Measurements from ENCODE around the gene CEP295NL.
"Not testable (repeated sequence)": the region's sequence is repeated elsewhere in the genome, so short reads cannot be mapped to it uniquely, and the experiment has no call there.

Gene CEP295NL

DNA sequence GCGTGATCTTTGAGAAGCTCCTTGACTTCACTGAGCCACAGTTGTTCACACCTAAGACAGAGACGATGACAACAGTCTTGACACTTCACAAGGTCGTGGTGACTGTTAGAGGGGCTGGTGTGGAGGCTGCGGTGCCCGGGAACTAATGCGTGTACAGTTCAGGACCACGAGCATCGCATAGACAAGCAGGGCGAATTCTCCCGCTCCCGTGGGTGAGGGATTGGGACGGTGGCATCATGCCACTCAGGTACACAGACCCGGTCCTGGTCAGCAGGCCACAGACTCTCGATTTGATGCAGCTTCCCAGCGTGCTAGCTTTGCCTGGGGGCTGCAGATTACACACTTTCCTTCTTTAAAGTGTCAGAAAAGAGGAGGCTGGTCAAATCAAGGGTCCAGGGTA lies 24.7 kb downstream of the CEP295NL start:
- H3K4me1 ChIP-seq (ENCODE audit: insufficient read depth, poor library complexity, severe bottlenecking) = peaks cover 24% of the 10 kb centered on the region

DNA sequence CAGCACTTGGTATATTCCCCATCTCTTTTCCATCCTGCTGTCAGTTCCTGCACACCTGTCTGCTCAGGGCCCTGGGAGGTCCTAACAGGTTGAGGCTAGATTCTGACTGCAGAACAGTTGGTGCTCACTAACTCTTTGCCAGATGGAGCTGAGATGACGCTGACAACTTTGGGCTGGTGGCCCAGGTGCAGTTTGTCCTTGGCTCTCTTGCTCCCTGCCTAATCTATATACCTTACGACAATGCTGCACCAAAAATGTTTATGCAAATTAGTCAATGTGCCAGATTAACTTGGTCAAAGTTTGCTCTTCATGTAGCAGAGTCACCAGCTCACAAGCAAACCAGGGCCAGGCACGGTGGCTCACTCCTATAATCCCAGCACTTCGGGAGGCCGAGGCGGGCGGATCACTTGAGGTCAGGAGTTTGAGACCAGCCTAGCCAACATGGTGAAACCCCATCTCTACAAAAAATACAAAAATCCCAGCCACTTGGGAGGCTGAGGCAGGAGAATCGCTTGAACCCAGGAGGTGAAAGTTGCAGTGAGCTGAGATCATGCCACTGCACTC lies 26.0 kb downstream of the CEP295NL start:
- H3K27ac ChIP-seq (ENCODE audit: poor library complexity, severe bottlenecking); H3K9me3 ChIP-seq (ENCODE audit: severe bottlenecking); H3K4me3 ChIP-seq (ENCODE audit: severe bottlenecking); H3K36me3 ChIP-seq (ENCODE audit: low read depth); H3K27me3 ChIP-seq (ENCODE audit: insufficient read depth, poor library complexity, severe bottlenecking); DNase-seq (ENCODE audit: low spot score); ATAC-seq (ENCODE audit: low read depth): not testable (repeated sequence)
- peaks cover 18% of the 10 kb centered on the region for H3K4me1 ChIP-seq (ENCODE audit: insufficient read depth, poor library complexity, severe bottlenecking)

More for the DNA sequence above, 24.7 kb downstream of the CEP295NL start:
- Histone ChIP-seq H3K9me3 (ENCODE audit: severe bottlenecking) (no peaks in the 10 kb centered on the region), H3K27me3 (ENCODE audit: insufficient read depth, poor library complexity, severe bottlenecking) (no peaks in the 10 kb centered on the region), H3K36me3 (ENCODE audit: low read depth) (no peaks in the 10 kb centered on the region), H3K27ac (ENCODE audit: poor library complexity, severe bottlenecking) (no peak overlapping the region), H3K4me3 (ENCODE audit: severe bottlenecking) (no peak overlapping the region)
- ATAC-seq (ENCODE audit: low read depth) = no peak
- no peak for DNase-seq (ENCODE audit: low spot score)
- TF ChIP-seq, protein P1, sequence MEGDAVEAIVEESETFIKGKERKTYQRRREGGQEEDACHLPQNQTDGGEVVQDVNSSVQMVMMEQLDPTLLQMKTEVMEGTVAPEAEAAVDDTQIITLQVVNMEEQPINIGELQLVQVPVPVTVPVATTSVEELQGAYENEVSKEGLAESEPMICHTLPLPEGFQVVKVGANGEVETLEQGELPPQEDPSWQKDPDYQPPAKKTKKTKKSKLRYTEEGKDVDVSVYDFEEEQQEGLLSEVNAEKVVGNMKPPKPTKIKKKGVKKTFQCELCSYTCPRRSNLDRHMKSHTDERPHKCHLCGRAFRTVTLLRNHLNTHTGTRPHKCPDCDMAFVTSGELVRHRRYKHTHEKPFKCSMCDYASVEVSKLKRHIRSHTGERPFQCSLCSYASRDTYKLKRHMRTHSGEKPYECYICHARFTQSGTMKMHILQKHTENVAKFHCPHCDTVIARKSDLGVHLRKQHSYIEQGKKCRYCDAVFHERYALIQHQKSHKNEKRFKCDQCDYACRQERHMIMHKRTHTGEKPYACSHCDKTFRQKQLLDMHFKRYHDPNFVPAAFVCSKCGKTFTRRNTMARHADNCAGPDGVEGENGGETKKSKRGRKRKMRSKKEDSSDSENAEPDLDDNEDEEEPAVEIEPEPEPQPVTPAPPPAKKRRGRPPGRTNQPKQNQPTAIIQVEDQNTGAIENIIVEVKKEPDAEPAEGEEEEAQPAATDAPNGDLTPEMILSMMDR (IDR thresholded peaks at IDR 0.05; ENCODE audit: poor library complexity, severe bottlenecking) = no peak

DNA sequence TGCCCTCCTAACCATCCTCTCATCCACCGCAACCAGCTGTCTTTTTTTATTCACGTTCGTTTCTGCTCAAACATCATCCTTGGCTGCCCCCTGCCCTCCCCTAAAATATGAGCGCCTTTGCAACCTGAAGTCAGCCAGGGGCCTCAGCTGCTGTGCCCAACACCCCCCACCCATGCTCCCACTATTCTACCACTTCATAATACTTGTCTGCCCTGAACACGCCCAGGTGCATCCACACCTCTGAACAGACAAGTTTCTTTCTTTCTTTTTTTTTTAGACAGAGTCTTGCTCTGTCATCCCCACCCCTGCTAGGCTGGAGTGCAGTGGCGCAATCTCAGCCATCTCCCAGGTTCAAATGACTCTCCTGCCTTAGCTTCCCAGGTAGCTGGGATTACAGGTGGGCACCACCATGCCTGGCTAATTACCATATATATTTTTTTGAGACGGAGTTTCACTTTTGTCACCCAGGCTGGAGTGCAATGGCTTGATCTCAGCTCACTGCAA lies 26.9 kb downstream of the CEP295NL start:
- Histone ChIP-seq H3K27ac (ENCODE audit: poor library complexity, severe bottlenecking) (no peak overlapping the region), H3K4me1 (ENCODE audit: insufficient read depth, poor library complexity, severe bottlenecking) (peaks cover 18% of the 10 kb centered on the region), H3K27me3 (ENCODE audit: insufficient read depth, poor library complexity, severe bottlenecking) (no peaks in the 10 kb centered on the region), H3K36me3 (ENCODE audit: low read depth) (no peaks in the 10 kb centered on the region), H3K4me3 (ENCODE audit: severe bottlenecking) (no peak overlapping the region), H3K9me3 (ENCODE audit: severe bottlenecking) (no peaks in the 10 kb centered on the region)
- DNase-seq (ENCODE audit: low spot score) = no peak
- ATAC-seq (ENCODE audit: low read depth) = no peak
- TF ChIP-seq, protein P1 (IDR thresholded peaks at IDR 0.05; ENCODE audit: poor library complexity, severe bottlenecking) = no peak

DNA sequence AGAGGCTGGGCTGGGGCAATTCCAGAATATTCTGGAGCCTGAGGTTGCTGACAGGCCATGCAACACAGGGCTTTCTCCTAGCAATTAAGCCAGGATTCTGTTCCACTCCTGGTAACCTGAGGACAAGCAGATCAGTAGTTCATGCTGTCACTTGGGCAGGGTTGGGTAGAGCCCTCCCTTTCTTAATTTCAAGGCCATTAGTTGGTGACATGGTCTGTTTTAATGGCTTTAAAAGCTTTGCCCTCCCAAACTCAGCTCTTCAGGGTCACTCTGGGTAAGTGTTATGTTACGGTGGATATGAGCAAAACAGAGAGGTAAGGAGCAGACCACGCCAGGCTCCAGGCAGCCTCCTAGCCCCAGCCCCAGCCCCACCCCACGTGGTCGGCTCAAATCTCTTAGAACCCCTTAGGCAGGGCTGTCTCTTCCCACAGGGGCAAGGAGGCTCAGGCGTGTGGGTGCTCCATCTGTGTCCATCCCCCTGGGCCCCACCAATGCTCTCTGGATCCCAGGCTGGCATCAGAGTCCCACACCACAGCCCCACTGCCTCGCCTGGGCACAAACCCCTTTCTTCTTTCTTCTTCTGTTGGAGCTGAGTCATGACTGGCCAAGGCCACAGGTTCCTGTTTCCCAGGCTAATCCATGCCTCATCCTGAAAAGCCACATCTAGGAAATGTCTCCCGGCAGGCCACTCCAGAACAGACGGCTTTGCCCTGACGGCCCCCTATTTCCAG lies 27.5 kb downstream of the CEP295NL start:
- Histone ChIP-seq H3K36me3 (ENCODE audit: low read depth) (no peaks in the 10 kb centered on the region), H3K27ac (ENCODE audit: poor library complexity, severe bottlenecking) (no peak overlapping the region)
- ATAC-seq (ENCODE audit: low read depth) = peak; percentile 44; the same call in 2 of the 3 replicates

DNA sequence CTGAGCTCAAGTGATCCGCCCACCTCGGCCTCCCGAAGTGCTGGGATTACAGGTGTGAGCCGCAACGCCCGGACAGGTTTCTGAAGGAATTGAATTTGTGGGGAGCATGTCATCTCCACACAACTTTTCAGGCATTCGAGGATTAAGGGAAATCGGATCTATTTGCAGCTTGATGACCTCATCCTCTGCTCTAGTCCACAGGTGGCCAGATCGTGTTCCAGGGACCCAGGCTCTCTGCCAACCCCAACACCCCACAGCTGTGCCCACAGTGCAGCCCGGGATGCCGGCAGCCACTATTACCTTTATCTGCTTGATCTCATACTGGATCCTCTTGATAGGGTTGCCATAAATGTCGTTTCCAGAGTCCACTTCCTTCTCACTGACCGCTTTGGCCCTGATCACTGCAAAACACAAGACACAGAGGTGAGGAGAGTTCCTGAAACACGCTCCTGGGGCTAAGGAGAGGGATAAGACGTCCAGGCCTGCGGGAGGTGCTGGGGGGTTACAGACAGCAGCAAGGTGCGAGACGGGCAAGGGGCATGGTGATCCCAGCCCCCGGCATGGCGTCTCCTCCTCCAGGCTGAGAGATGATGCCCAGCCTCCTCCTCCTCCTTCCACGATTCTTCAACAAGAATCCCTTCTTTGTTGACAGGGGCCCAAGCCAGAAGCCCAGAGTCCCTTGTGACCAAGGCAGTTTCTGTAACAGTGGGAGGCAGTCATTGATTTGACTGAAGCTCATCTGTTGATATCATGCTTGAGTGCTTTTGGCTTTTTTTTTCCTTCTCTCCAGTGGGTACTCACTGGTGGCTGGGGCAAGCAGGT lies 29.3 kb downstream of the CEP295NL start:
- peak overlapping the region; percentile 34 for H3K27ac ChIP-seq (ENCODE audit: poor library complexity, severe bottlenecking)
- no peaks in the 10 kb centered on the region for H3K9me3 ChIP-seq (ENCODE audit: severe bottlenecking)
- H3K4me3 ChIP-seq (ENCODE audit: severe bottlenecking) = no peak overlapping the region
- no peaks in the 10 kb centered on the region for H3K27me3 ChIP-seq (ENCODE audit: insufficient read depth, poor library complexity, severe bottlenecking)
- TF ChIP-seq, protein P1 (IDR thresholded peaks at IDR 0.05; ENCODE audit: poor library complexity, severe bottlenecking) = no peak
- H3K36me3 ChIP-seq (ENCODE audit: low read depth) = peaks cover 5% of the 10 kb centered on the region
- DNase-seq (ENCODE audit: low spot score) = no peak
- peak; percentile 86 for ATAC-seq (ENCODE audit: low read depth)
- peaks cover 18% of the 10 kb centered on the region for H3K4me1 ChIP-seq (ENCODE audit: insufficient read depth, poor library complexity, severe bottlenecking)

More for the DNA sequence above, 27.5 kb downstream of the CEP295NL start:
- Histone ChIP-seq H3K9me3 (ENCODE audit: severe bottlenecking) (no peaks in the 10 kb centered on the region), H3K27me3 (ENCODE audit: insufficient read depth, poor library complexity, severe bottlenecking) (no peaks in the 10 kb centered on the region), H3K4me3 (ENCODE audit: severe bottlenecking) (no peak overlapping the region), H3K4me1 (ENCODE audit: insufficient read depth, poor library complexity, severe bottlenecking) (peaks cover 18% of the 10 kb centered on the region)
- DNase-seq (ENCODE audit: low spot score) = no peak
- TF ChIP-seq, protein P1 (IDR thresholded peaks at IDR 0.05; ENCODE audit: poor library complexity, severe bottlenecking) = no peak

Data from RWPE2 (cell line).